Mesenchymal stem cell (in vitro differentiated cells and primary cell): ENCODE measurements around the gene GGA3.
"Not testable (repeated sequence)": the region's sequence is repeated elsewhere in the genome, so short reads cannot be mapped to it uniquely, and the experiment has no call there.

ENCODE experiments used
- DNase-seq: peaks from one replicate; pipeline ENCODE4 v3.0.0-alpha.2; 2013
- H2AFZ ChIP-seq: one replicate; pipeline ENCODE4 v1.6.1; 2013; ENCODE audit warnings: low read depth, mild to moderate bottlenecking, control low read depth, inconsistent platforms, low read length, moderate library complexity
- H2AK5ac ChIP-seq: 2 replicates; pipeline ENCODE4 v1.6.1; 2013; ENCODE audit warnings: low read length, moderate library complexity, mild to moderate bottlenecking, inconsistent platforms; ENCODE audit not compliant: severe bottlenecking
- H2BK120ac ChIP-seq: one replicate; pipeline ENCODE4 v1.6.1; 2013; ENCODE audit warnings: low read depth, mild to moderate bottlenecking, inconsistent platforms, low read length, moderate library complexity
- H2BK12ac ChIP-seq, 2 experiments: one replicate each; pipeline ENCODE4 v1.6.1; 2013; ENCODE audit warnings: inconsistent platforms in 2 of 2, low read length in 2 of 2, mild to moderate bottlenecking in 2 of 2, moderate library complexity in 2 of 2, control low read depth in 1 of 2
- H2BK15ac ChIP-seq: one replicate; pipeline ENCODE4 v1.6.1; 2013; ENCODE audit warnings: mild to moderate bottlenecking, low read depth, inconsistent platforms; ENCODE audit not compliant: poor library complexity, severe bottlenecking
- H2BK5ac ChIP-seq: 2 replicates; pipeline ENCODE4 v1.6.1; 2013; ENCODE audit warnings: low read depth, mild to moderate bottlenecking, low read length, control low read depth, inconsistent platforms; ENCODE audit not compliant: poor library complexity, severe bottlenecking
- H3K14ac ChIP-seq, 2 experiments: one replicate each; pipeline ENCODE4 v1.6.1; 2013; ENCODE audit warnings: inconsistent platforms in 2 of 2, low read length in 2 of 2, control low read depth in 1 of 2, mild to moderate bottlenecking in 1 of 2, moderate library complexity in 1 of 2
- H3K18ac ChIP-seq, 2 experiments: one replicate each; pipeline ENCODE4 v1.6.1; 2013; ENCODE audit warnings: inconsistent platforms in 2 of 2, low read length in 2 of 2, control low read depth in 1 of 2, low read depth in 1 of 2, mild to moderate bottlenecking in 1 of 2
- H3K23ac ChIP-seq, 2 experiments: one replicate each; pipeline ENCODE4 v1.6.1; 2013; ENCODE audit warnings: inconsistent platforms in 2 of 2, low read length in 2 of 2, mild to moderate bottlenecking in 2 of 2, moderate library complexity in 2 of 2, control low read depth in 1 of 2
- H3K27ac ChIP-seq: 2 replicates; pipeline ENCODE4 v1.5.1; 2013; ENCODE audit warnings: mild to moderate bottlenecking, moderate library complexity, low read length, control low read depth, inconsistent platforms; ENCODE audit not compliant: poor library complexity, severe bottlenecking
- H3K27me3 ChIP-seq, 2 experiments: 2 replicates each; pipeline versions ENCODE4 v1.6.1 to v1.7.0; 2013; ENCODE audit warnings: low read length in 2 of 2, mild to moderate bottlenecking in 2 of 2, moderate library complexity in 2 of 2, control low read depth in 1 of 2, inconsistent platforms in 1 of 2; ENCODE audit not compliant: control insufficient read depth in 1 of 2, insufficient read depth in 1 of 2
- H3K36me3 ChIP-seq, 2 experiments: 2 replicates each; pipeline versions ENCODE4 v1.6.1 to v1.7.0; 2013; ENCODE audit warnings: low read length in 2 of 2, control low read depth in 1 of 2, inconsistent platforms in 1 of 2, low read depth in 1 of 2, mild to moderate bottlenecking in 1 of 2; ENCODE audit not compliant: insufficient read depth in 2 of 2, control insufficient read depth in 1 of 2
- H3K4ac ChIP-seq, 2 experiments: one replicate each; pipeline ENCODE4 v1.6.1; 2013; ENCODE audit warnings: inconsistent platforms in 2 of 2, low read length in 2 of 2, mild to moderate bottlenecking in 2 of 2, moderate library complexity in 2 of 2, control low read depth in 1 of 2, low read depth in 1 of 2
- H3K4me1 ChIP-seq: 2 replicates; pipeline ENCODE4 v1.6.1; 2013; ENCODE audit warnings: low read depth, low read length, control low read depth; ENCODE audit not compliant: control insufficient read depth, insufficient read depth
- H3K4me2 ChIP-seq: 2 replicates; pipeline ENCODE4 v1.6.1; 2013; ENCODE audit warnings: low read length, mild to moderate bottlenecking, inconsistent platforms; ENCODE audit not compliant: poor library complexity, severe bottlenecking
- H3K4me3 ChIP-seq, 2 experiments: 2 replicates each; pipeline versions ENCODE4 v1.5.1 to v1.7.0; 2013; ENCODE audit warnings: low read length in 2 of 2, mild to moderate bottlenecking in 2 of 2, control low read depth in 1 of 2, low read depth in 1 of 2; ENCODE audit not compliant: insufficient read depth in 1 of 2
- H3K79me1 ChIP-seq: replicated peaks from 2 replicates; pipeline ENCODE4 v1.6.1; 2013; ENCODE audit warnings: mild to moderate bottlenecking, control low read depth, low read length, inconsistent platforms; ENCODE audit not compliant: poor library complexity, severe bottlenecking
- H3K9ac ChIP-seq: 2 replicates; pipeline ENCODE4 v1.7.0; 2013; ENCODE audit warnings: mild to moderate bottlenecking, low read length, moderate library complexity
- H3K9me3 ChIP-seq: 2 replicates; pipeline ENCODE4 v1.7.0; 2013; ENCODE audit warnings: mild to moderate bottlenecking, low read length; ENCODE audit not compliant: control insufficient read depth
- H4K8ac ChIP-seq: one replicate; pipeline ENCODE4 v1.6.1; 2013; ENCODE audit warnings: inconsistent platforms, mild to moderate bottlenecking, low read length, moderate library complexity
- H4K91ac ChIP-seq: one replicate; pipeline ENCODE4 v1.6.1; 2013; ENCODE audit warnings: mild to moderate bottlenecking, low read length, inconsistent platforms
- WGBS: methylation state at CpG from one replicate; pipeline ENCODE4 v1.1.7; 2013; ENCODE audit warnings: mixed read lengths; 5-methylcytosine and 5-hydroxymethylcytosine counted together

The GGA3 gene

DNA sequence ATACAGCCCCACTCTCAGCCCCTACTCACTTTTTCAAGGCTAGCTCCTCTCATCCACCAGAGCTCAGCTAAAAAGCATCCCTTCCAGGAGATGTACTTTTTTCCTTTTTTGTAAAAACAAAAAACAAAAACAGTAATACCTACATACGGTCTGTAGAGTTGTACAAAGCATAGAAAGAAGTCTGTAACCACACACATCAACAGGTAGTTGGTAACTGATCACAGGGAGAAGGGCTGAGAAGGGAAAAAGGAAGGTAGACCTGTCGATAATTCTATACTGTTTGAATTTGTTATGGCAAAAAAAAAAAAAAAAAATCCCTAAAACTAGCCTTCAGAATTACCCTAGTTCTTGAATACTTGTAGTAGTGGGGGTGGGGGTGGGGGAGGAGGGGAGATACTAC, 27.0 kb upstream of the GGA3 start:
- Histone ChIP-seq H3K9ac (peak overlapping the region; percentile 99), H2AK5ac (no peak overlapping the region)

GRCh38 chr17:75287221-75287620, 25.8 kb upstream of the GGA3 start:
- Histone ChIP-seq H2BK120ac (no peak overlapping the region), H3K4ac (no peak overlapping the region), H4K91ac (no peak overlapping the region), H3K9me3 (no peaks in the 10 kb centered on the region), H2BK5ac (no peak overlapping the region), H3K27me3 (no peaks in the 10 kb centered on the region), H3K4me1 (peaks cover 3% of the 10 kb centered on the region), H2AK5ac (no peak overlapping the region), H3K4me2 (no peak overlapping the region), H4K8ac (no peak overlapping the region), H3K9ac (no peak overlapping the region), H2AFZ (no peak overlapping the region), H2BK12ac (no peak overlapping the region), H3K18ac (no peak overlapping the region), H3K79me1 (peaks cover 3% of the 10 kb centered on the region), H2BK15ac (no peak overlapping the region), H3K27ac (no peak overlapping the region), H3K23ac (no peak overlapping the region), H3K14ac (no peak overlapping the region), H3K4me3 (no peak overlapping the region), H3K36me3 (peaks cover 10 to 12% of the 10 kb centered on the region in 2 experiments)
- no peak for DNase-seq
- WGBS, result 94% methylated on average over 9 of the region's 9 CpGs

More for the DNA sequence above, 27.0 kb upstream of the GGA3 start:
- Histone ChIP-seq H2BK5ac (no peak overlapping the region), H3K9me3 (no peaks in the 10 kb centered on the region), H3K27me3 (no peaks in the 10 kb centered on the region), H3K23ac (no peak overlapping the region), H3K14ac (no peak overlapping the region), H3K18ac (no peak overlapping the region), H3K4me1 (peaks cover 3% of the 10 kb centered on the region), H3K79me1 (peaks cover 3% of the 10 kb centered on the region), H3K4me3 (peak overlapping the region in 1 of 2 experiments; percentile 99), H3K4me2 (no peak overlapping the region), H2BK15ac (no peak overlapping the region), H2BK12ac (no peak overlapping the region), H4K91ac (no peak overlapping the region), H2BK120ac (no peak overlapping the region), H3K27ac (no peak overlapping the region), H2AFZ (no peak overlapping the region), H3K4ac (no peak overlapping the region), H3K36me3 (peaks cover 9 to 12% of the 10 kb centered on the region in 2 experiments), H4K8ac (no peak overlapping the region)
- WGBS, result no CpG with 5 or more reads among the region's 2 CpGs
- DNase-seq, result no peak

DNA sequence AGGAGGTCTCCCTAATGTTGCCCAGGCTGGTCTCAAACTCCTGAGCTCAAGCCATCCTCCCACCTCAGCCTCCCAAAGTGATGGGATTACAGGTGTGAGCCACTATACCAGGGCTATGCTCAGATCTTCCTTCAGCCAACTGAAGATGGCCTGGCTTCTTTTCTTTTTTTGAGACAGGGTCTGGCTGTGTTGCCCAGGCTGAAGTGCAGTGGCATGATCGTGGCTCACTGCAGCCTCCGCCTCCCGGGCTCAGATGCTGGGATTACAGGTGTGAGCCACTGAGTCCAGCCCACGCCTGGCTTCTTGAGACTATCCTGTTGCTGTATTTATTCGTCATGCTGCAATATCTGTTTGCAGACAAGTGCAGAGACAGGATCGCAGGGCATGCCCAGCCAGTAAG, 23.7 kb upstream of the GGA3 start:
- Histone ChIP-seq H3K23ac (no peak overlapping the region), H2BK120ac (no peak overlapping the region), H4K8ac (no peak overlapping the region), H3K9ac (no peak overlapping the region), H3K79me1 (peaks cover 3% of the 10 kb centered on the region), H2BK12ac (no peak overlapping the region), H2AFZ (no peak overlapping the region), H3K4ac (no peak overlapping the region), H3K36me3 (peaks cover 16% of the 10 kb centered on the region in 2 experiments), H2BK15ac (no peak overlapping the region), H3K14ac (no peak overlapping the region), H3K18ac (no peak overlapping the region), H2BK5ac (no peak overlapping the region), H3K9me3 (no peaks in the 10 kb centered on the region), H3K4me3 (no peak overlapping the region), H3K4me2 (no peak overlapping the region), H3K27me3 (no peaks in the 10 kb centered on the region), H4K91ac (no peak overlapping the region), H2AK5ac (no peak overlapping the region), H3K4me1 (peaks cover 3% of the 10 kb centered on the region), H3K27ac (no peak overlapping the region)
- WGBS, result 75% methylated on average over 6 of the region's 6 CpGs
- DNase-seq, result no peak

DNA sequence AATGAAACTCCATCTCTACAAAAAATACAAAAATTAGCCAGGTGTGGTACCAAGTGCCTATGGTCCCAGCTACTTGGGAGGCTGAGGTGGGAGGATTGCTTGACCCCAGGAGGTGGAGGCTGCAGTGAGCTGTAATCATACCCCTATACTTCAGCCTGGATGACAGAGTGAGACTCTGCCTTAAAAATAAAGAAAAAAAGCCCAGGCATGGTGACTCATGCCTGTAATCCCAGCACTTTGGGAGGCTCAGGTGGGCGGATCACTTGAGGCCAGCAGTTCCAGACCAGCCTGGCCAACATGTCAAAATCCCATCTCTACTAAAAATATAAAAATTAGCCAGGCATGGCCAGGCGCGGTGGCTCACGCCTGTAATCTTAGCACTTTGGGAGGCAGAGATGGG, 18.8 kb upstream of the GGA3 start:
- H3K18ac ChIP-seq, H3K4ac ChIP-seq, H4K8ac ChIP-seq, H2BK120ac ChIP-seq, H2AFZ ChIP-seq, H2BK12ac ChIP-seq, H3K14ac ChIP-seq, H3K27me3 ChIP-seq, H2BK15ac ChIP-seq, H3K79me1 ChIP-seq, H3K4me2 ChIP-seq, DNase-seq, H2BK5ac ChIP-seq, H3K9me3 ChIP-seq, H3K27ac ChIP-seq, H4K91ac ChIP-seq, H2AK5ac ChIP-seq, H3K4me3 ChIP-seq, H3K9ac ChIP-seq, H3K4me1 ChIP-seq, H3K23ac ChIP-seq: not testable (repeated sequence)
- WGBS, result 99% methylated on average over 4 of the region's 4 CpGs
- H3K36me3 ChIP-seq, result peaks cover 8 to 11% of the 10 kb centered on the region in 2 experiments
